Sigmoid colon (tissue), 7 donors: Measurements from ENCODE around the gene MYH10. TPM values are rescaled to one million over a fixed set of nuclear protein-coding genes. Genes with fewer than 3 reads are reported as not detected.

Source experiments
- DNase-seq: peaks from one replicate; pipeline ENCODE4 v3.0.0-alpha.2; 2019
- H3K27ac ChIP-seq, 4 donors: fragments of 200-600 bp; sonication (generic); one replicate each; pipeline ENCODE4 v1.5.1; 2016 to 2019; ENCODE audit warnings: mild to moderate bottlenecking in 1 of 4
- H3K27me3 ChIP-seq, 3 donors: fragments of 200-600 bp; sonication (generic); one replicate each; pipeline ENCODE4 v1.5.1; 2019; ENCODE audit warnings: mild to moderate bottlenecking in 1 of 3
- H3K36me3 ChIP-seq, 4 donors: fragments of 200-600 bp; sonication (generic); one replicate each; pipeline ENCODE4 v1.5.1; 2016 to 2019
- H3K4me1 ChIP-seq, 4 donors: fragments of 200-600 bp; sonication (generic); one replicate each; pipeline ENCODE4 v1.5.1; 2017 to 2019
- H3K4me3 ChIP-seq, 4 donors: fragments of 200-600 bp; sonication (generic); one replicate each; pipeline ENCODE4 v1.5.1; 2017 to 2019; ENCODE audit warnings: mild to moderate bottlenecking in 2 of 4, moderate library complexity in 1 of 4
- H3K9me3 ChIP-seq, 4 donors: fragments of 200-600 bp in 3 of 4; sonication (generic) in 3 of 4; one replicate each; pipeline versions ENCODE4 v1.5.1 to v1.6.1; 2013 to 2019
- EP300 ChIP-seq, 4 donors: sonication (generic); formaldehyde crosslinking; IDR thresholded peaks; one replicate each; pipeline ENCODE4 v1.6.1; 2017; ENCODE audit warnings: antibody characterized with exemption in 4 of 4
- POLR2A ChIP-seq, 2 donors: fragments of 450-650 bp; IDR thresholded peaks; one replicate each; pipeline ENCODE4 v1.6.1; 2016; ENCODE audit warnings: antibody characterized with exemption in 2 of 2, mild to moderate bottlenecking in 2 of 2, moderate library complexity in 2 of 2
- POLR2AphosphoS5 ChIP-seq, 4 donors: sonication (generic); formaldehyde crosslinking; IDR thresholded peaks; one replicate each; pipeline ENCODE4 v1.6.1; 2017; ENCODE audit warnings: antibody characterized with exemption in 4 of 4
- whole genome bisulfite sequencing, 2 donors: extraction: QIAGEN DNeasy Blood & Tissue Kit; methylation state at CpG; one replicate each; pipeline ENCODE4 v1.1.7; 2013; 5-methylcytosine and 5-hydroxymethylcytosine counted together
- intact Hi-C: fragments of 100-400 bp; cut with DNase I; formaldehyde crosslinking; loops from one replicate; pipeline ENCODE4 v1.15.1; 2023
- polyA plus RNA-seq, 3 donors: library from polyadenylated mRNA; stranded (reverse); fragments of 200-250 nt; gene quantifications; one replicate each; pipeline ENCODE4 v1.2.3, GENCODE V29; 2013
- total RNA-seq, 4 donors: library from RNA; depleted of rRNA; stranded (reverse); fragments of >200 nt; gene quantifications; one replicate each; pipeline ENCODE4 v1.1.0, GENCODE V29; 2016
- TF ChIP-seq, protein P1 (sequence below), 4 experiments: fragments of 450-650 bp in 3 of 4; fragments of 200-600 bp in 1 of 4; IDR thresholded peaks; one replicate each; pipeline ENCODE4 v1.5.1; 2016 to 2019; ENCODE audit warnings: antibody characterized with exemption in 4 of 4, mild to moderate bottlenecking in 3 of 4, moderate library complexity in 2 of 4
- donor health status: healthy with polysubstance abuse.
- donor health status: Bipolar disorder and iron deficiency.
- donor health status: healthy.

The MYH10 gene
- total and polyA plus RNA-seq, 7 donors: 0.92 to 34.6 (median 22.8) TPM

- Histone ChIP-seq H3K27me3 (no peaks in the 10 kb centered on the region), H3K4me3 (no peak overlapping the region), H3K27ac (no peak overlapping the region), H3K4me1 (peaks cover 0 to 17% (median 4%) of the 10 kb centered on the region in 4 donors), H3K9me3 (no peaks in the 10 kb centered on the region), H3K36me3 (peaks cover 0 to 4% (median 0%) of the 10 kb centered on the region in 4 donors)
- intact Hi-C loops: no loop called here
- no peak for DNase-seq
- 83% methylated on average over 4 of the region's 4 CpGs for WGBS, 2 donors
- TF ChIP-seq POLR2A (IDR thresholded peaks at IDR 0.05) (no peak), EP300 (IDR thresholded peaks at IDR 0.05) (no peak), POLR2AphosphoS5 (IDR thresholded peaks at IDR 0.05) (no peak)
- TF ChIP-seq, protein P1, sequence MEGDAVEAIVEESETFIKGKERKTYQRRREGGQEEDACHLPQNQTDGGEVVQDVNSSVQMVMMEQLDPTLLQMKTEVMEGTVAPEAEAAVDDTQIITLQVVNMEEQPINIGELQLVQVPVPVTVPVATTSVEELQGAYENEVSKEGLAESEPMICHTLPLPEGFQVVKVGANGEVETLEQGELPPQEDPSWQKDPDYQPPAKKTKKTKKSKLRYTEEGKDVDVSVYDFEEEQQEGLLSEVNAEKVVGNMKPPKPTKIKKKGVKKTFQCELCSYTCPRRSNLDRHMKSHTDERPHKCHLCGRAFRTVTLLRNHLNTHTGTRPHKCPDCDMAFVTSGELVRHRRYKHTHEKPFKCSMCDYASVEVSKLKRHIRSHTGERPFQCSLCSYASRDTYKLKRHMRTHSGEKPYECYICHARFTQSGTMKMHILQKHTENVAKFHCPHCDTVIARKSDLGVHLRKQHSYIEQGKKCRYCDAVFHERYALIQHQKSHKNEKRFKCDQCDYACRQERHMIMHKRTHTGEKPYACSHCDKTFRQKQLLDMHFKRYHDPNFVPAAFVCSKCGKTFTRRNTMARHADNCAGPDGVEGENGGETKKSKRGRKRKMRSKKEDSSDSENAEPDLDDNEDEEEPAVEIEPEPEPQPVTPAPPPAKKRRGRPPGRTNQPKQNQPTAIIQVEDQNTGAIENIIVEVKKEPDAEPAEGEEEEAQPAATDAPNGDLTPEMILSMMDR (IDR thresholded peaks at IDR 0.05): no peak
Measured at GRCh38 chr17:8586766-8587165, 43.8 kb downstream of the MYH10 start.

GRCh38 chr17:8585911-8586310 is 44.6 kb downstream of the MYH10 start:
- peaks cover 0 to 17% (median 4%) of the 10 kb centered on the region in 4 donors for H3K4me1 ChIP-seq
- H3K4me3 ChIP-seq: no peak overlapping the region
- WGBS, 2 donors: 76 to 78% methylated on average over 1 of the region's 1 CpG
- H3K9me3 ChIP-seq: no peaks in the 10 kb centered on the region
- DNase-seq: no peak
- H3K36me3 ChIP-seq: peaks cover 0 to 4% (median 0%) of the 10 kb centered on the region in 4 donors
- no peaks in the 10 kb centered on the region for H3K27me3 ChIP-seq
- intact Hi-C loops: no loop called here
- TF ChIP-seq EP300 (IDR thresholded peaks at IDR 0.05): no peak
- TF ChIP-seq, protein P1 (IDR thresholded peaks at IDR 0.05): no peak
- no peak for TF ChIP-seq POLR2AphosphoS5 (IDR thresholded peaks at IDR 0.05)
- TF ChIP-seq POLR2A (IDR thresholded peaks at IDR 0.05): no peak
- H3K27ac ChIP-seq: no peak overlapping the region

DNA sequence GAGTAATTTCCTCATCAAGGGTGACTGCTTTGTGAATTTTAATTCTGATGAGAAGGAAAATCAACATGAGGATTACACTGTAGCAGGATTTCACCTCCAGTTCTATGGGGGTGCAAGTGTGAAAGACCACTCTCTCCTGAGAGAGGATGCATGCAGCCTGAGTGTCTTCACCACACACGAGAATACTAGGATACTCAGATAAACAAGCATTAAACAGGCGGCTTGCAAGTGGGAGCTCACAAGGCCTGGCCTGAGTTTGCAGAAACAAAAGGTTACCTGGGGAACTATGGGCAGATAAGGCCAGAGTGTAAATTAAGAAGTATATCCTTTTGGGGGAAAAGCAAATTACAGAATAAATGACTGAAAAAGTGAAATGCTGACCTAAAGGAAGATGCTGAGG is 46.6 kb downstream of the MYH10 start:
- Histone ChIP-seq H3K27me3 (no peaks in the 10 kb centered on the region), H3K9me3 (no peaks in the 10 kb centered on the region), H3K4me1 (peaks cover 0 to 7% (median 1%) of the 10 kb centered on the region in 4 donors), H3K4me3 (no peak overlapping the region), H3K27ac (no peak overlapping the region), H3K36me3 (peaks cover 0 to 4% (median 0%) of the 10 kb centered on the region in 4 donors)
- no peak for TF ChIP-seq POLR2AphosphoS5 (IDR thresholded peaks at IDR 0.05)
- TF ChIP-seq, protein P1 (IDR thresholded peaks at IDR 0.05): no peak
- TF ChIP-seq EP300 (IDR thresholded peaks at IDR 0.05): no peak
- no peak for TF ChIP-seq POLR2A (IDR thresholded peaks at IDR 0.05)
- intact Hi-C loops: no loop called here
- no peak for DNase-seq
- 88 to 93% methylated on average over 2 of the region's 2 CpGs for WGBS, 2 donors

DNA sequence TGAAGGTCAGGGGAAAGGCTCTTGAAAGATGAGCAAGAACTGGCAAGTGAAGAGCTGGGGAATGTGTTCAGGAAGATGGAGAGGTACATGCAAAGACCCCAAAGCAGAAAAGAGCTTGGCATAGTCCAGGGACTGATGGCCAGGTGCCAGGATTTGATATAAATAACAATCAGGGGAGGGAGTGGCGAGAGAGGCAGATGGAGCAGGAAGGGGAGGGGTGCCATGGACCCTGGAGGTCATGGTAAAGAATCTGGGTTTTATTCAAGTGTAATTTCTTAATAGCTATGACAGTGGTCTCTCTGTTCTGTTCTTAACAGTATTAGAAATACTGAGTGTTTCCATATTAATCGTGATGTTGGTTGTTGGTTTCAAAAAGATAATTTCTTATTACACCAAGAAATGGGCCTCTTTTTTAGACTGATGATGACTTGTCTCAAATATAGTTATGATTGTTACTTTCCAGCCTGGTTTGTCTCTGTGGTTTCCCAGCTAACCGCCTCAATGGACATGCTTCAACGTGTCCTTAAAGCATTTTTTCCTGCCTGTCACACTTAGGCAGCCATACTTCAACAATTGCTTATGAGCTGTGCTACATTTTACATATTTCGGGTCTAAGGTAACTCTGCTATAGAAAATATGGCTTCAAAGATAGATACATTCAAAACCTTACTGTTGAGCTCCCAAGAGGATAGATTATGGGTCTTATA is 49.4 kb downstream of the MYH10 start:
- Histone ChIP-seq H3K4me1 (no peaks in the 10 kb centered on the region), H3K27ac (no peak overlapping the region), H3K36me3 (peaks cover 0 to 8% (median 0%) of the 10 kb centered on the region in 4 donors), H3K27me3 (no peaks in the 10 kb centered on the region), H3K9me3 (no peaks in the 10 kb centered on the region), H3K4me3 (no peak overlapping the region)
- 73 to 85% methylated on average over 5 of the region's 5 CpGs for WGBS, 2 donors
- intact Hi-C loops: no loop called here
- TF ChIP-seq, protein P1 (IDR thresholded peaks at IDR 0.05): no peak
- TF ChIP-seq EP300 (IDR thresholded peaks at IDR 0.05): no peak
- no peak for TF ChIP-seq POLR2AphosphoS5 (IDR thresholded peaks at IDR 0.05)
- no peak for DNase-seq
